Activated CD8-positive, alpha-beta memory T cell treated with anti-CD3 and anti-CD28 coated beads for 36 hours (primary cell): ENCODE results near the gene PDE11A. TPM values are rescaled to one million over a fixed set of nuclear protein-coding genes. Genes with fewer than 3 reads are reported as not detected.

Source experiments
- CTCF ChIA-PET: fragments of 350-600 bp; sonication (Branson Sonifier 250); formaldehyde crosslinking; loops from one replicate; lab custom pipeline; 2021; ENCODE audit warnings: antibody characterized with exemption; lab: Charles Lee
- POLR2A ChIA-PET: fragments of 350-600 bp; sonication (Branson Sonifier 250); formaldehyde crosslinking; loops from one replicate; lab custom pipeline; 2021; ENCODE audit warnings: antibody characterized with exemption; lab: Charles Lee
- total RNA-seq, 2 experiments: library from RNA; stranded (reverse); gene quantifications; one replicate each; pipeline ENCODE4 v1.2.3, GENCODE V29; 2021

The PDE11A gene
- total RNA-seq, 2 experiments from 2014 or later, result not detected

DNA sequence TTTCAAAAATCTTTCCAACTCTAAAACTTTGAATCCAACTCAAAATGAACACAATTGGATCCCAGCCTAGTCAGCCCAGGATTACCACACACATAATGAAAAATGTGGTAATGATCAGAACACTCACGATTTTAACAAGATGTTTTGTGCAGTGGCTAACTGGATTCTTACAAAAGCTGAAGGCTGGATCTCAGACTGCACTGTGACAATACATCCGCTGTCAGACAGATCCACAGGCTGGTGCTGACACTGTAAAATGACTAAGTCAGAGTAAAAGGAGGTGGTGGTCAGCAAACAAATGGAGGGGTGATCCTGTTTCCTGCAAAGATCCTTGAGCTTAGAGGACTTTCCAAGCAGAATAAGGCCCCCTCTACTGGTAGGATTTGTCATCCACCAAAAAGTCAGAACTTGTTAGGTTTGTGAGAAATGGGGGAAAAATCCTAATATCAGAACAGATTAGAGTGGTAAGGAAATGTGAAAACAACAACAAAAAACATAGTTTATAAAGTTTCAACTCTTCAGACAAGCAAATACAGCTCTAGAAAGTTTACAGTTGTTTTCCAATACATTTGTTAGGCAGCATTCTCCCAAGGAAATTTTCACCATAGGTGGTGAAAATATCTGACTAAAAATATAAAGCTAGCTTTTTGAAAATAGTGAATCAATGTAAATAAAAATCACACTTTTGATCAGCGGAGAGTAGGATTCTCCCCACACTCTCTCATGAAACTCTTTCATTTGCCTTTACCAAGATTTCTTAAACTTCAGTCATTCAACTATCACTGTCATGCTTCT, 468.1 kb downstream of the PDE11A start:
- ChIA-PET CTCF (interaction anchor here (1.3 kb wide), 1 partner anchor 29 kb away, joined by 3 read pairs; no protein-coding TSS in a partner anchor), POLR2A (no interaction called here)

DNA sequence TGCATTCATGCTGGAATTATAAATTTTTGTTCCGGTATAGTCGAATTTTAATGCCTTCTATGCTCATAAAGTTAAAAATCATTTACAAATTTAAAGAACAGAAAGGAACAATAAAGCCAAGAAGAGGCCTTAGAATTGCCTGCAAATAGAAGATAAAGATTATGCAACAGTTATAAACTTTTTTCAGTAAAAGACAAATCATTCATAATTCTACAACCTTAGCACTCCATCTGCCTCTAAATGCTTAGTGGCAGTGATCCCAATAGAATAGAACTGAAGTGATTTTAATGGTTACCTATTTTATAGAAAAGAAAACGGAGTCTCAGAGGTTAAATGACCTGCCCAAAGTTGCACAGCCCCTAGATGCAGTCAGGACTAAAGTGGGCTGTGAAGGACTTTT, 468.8 kb downstream of the PDE11A start:
- ChIA-PET CTCF (interaction anchor here (1.3 kb wide), 1 partner anchor 30 kb away, joined by 3 read pairs; no protein-coding TSS in a partner anchor), POLR2A (no interaction called here)

DNA sequence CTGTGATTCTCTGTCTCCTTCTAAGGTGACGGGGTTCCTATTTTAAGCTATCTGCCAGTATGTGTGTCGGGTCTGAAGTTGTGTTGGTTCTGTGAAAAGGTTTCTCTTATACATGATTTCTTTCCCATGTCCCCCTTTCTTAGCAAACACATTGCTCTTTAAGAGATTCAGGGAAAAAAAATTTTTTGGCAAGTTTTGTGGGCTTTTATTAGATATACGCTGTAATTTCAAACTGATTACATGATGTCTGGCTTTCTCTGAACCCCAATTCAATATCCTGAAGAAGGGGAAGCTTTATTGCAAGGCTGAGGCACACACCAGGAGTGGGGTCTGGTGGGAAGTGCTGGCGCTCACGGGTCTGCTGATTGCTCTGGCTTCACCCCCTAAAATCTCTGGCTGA, 469.4 kb downstream of the PDE11A start:
- CTCF ChIA-PET, result no interaction called here
- POLR2A ChIA-PET, result no interaction called here

DNA sequence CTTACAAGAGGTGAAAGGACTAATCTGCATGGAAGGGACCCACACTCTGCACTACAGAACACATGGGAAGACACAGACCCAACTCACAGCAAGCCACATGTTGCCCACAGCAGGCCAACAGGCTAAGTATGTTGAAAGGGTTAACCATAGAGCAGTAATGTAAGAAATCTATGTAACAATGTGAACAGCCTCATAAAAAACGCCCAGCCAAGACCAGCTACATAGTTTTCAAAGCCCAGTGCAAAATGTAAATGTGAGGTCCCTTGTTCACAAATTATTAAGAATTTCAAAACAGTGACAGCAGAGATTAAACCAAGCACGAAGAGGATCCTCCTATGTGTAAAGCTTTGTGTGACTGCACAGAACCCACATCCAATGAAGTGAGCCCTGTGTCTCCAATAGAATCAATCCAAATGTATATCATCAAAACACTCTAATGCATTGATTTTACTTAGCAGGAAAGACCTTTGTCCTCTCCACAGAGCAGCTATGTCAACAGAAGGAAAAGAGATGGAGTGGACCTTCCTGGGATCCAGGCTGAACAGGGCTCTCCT, 469.9 kb downstream of the PDE11A start:
- CTCF ChIA-PET, result no interaction called here

DNA sequence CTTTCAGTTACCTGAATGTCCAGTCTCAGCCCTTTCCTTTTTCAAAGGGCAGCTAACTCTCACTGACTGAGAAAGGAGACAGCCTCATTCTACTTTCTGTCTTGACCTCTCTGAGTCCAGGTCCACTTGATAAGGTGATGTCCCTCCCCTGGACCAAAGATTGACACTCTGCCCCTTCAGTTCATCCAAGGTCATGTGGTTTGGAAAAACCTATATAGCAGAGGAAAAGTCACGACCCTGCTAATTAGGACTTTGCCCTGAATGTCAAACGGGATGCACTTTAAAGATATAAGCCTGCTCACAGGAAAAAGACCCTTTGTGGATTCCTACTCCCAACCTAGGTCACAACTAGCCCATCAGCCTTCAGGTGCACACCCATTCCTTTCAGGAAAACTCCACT, 471.7 kb downstream of the PDE11A start:
- ChIA-PET POLR2A (no interaction called here), CTCF (no interaction called here)

More for the DNA sequence above, 469.9 kb downstream of the PDE11A start:
- POLR2A ChIA-PET, result no interaction called here

DNA sequence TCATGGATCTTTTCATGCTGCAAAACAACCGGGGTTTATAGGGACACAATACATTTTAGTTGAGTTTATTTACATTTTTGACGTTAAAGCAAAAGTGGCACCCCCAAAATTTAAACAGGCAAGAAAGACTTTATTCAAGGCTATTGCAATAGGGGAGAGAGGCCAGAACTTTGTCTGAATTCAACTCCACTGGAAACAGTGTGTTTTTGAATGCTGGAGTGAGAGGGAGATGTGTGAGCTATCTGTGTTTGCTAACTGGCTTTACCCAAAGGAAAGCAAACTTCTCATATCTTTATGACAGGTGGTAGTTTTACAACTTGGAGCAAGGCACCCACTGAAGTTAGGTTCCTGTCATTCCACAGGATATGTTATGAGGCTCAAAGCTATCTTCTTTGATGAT, 472.6 kb downstream of the PDE11A start:
- ChIA-PET CTCF (no interaction called here), POLR2A (no interaction called here)

DNA sequence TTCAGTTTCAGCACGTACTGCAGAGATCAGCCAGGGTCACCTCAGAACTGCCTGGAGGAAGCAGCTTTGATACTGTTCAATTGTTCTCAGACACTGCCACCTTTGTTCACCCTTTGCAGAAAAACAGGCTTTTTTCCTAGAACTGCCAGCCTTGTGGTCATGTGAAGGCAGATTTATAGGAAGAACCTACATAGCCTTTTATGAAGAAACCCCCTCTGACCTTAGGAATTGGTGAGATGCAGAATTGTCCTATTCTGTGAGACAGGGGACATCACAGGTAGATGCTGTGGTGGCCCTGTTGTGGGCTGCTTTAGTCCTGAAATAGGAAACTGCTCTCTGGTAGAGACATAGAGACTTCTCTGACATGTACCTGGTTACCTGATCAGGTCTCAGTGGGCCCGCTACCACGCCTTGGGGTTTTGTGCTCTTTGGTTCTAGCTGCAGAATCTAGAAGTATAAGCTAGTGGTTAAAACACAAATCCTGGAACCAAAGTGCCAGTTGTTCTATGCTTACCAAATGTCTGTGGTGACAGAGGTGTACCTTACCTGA, 473.4 kb downstream of the PDE11A start:
- ChIA-PET CTCF (no interaction called here), POLR2A (no interaction called here)

DNA sequence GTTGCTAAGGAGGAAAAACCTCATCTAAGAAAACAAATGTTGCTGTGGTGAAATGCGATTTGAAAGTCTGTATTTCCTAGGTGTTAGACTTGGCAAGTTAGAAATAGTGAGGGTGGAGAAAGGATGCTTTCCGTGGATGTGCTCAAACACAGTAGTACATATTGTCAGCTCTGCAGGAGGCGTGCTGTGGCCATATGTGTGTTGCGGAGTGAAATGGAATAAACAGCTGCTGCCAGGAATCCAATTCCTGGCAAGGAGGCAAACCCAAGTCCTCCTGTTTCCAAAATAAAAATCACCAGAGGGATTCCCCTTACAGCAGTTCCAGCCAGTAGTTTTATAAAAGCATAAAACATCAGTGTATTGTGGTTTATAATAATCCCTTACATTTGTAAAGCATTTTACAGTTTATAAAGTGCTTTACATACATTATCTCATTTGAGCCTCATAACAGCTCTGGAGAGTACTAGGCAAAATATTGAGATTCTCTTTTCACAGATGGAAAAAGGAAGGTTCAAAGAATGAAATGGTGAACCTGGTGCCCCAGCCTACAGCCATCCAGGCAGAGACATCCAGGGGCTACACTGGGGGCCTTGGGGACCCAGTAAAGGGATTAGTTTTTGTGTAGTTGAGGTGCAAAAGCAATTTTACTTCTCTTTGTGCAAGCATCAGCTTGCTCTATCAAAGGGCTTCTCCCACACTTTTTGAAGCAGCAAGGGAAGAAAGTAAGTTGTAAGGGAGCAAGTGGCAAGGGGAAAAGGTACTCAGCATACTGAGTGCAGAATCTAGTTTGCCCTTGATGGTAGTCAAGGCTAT, 474.0 kb downstream of the PDE11A start:
- ChIA-PET CTCF (no interaction called here), POLR2A (no interaction called here)

DNA sequence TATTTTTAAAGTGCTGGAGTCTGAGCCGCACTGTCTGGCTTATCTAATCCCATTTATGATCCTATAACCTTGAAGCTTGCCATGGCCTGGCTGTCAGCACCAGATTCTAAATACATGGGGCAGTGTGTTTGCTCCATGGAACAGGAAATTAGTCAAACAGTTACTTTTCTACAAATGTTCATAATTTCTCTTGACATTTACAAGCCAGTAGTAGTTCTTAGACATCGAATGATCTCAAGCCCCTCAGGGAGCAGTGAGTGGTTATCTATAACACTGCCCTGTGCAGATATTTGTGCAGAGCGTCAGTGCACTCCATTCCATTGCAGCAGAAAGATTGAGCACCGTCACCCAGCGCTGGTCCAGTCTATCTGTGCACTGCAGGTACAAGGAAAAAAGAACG, 474.8 kb downstream of the PDE11A start:
- POLR2A ChIA-PET, result no interaction called here

DNA sequence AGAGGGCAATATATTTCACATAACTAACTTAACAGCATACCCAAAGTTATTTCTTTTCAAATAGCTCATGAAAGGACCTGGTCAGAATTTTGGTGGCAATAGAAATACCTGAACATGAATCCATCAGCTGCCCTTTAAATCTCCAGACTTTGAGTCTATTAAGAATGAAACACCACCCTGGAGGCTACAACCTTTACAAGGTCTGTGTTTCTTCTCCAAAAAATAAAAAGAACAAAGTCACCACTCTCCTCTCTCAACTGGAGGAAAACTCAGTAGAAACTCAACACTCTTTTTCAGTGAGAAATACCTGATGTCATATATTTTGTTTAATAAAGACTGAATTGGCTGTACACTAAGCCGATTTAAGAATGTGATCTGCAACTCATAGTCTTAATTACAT, 475.7 kb downstream of the PDE11A start:
- POLR2A ChIA-PET, result no interaction called here
- CTCF ChIA-PET, result no interaction called here

More for the DNA sequence above, 474.8 kb downstream of the PDE11A start:
- CTCF ChIA-PET, result no interaction called here

DNA sequence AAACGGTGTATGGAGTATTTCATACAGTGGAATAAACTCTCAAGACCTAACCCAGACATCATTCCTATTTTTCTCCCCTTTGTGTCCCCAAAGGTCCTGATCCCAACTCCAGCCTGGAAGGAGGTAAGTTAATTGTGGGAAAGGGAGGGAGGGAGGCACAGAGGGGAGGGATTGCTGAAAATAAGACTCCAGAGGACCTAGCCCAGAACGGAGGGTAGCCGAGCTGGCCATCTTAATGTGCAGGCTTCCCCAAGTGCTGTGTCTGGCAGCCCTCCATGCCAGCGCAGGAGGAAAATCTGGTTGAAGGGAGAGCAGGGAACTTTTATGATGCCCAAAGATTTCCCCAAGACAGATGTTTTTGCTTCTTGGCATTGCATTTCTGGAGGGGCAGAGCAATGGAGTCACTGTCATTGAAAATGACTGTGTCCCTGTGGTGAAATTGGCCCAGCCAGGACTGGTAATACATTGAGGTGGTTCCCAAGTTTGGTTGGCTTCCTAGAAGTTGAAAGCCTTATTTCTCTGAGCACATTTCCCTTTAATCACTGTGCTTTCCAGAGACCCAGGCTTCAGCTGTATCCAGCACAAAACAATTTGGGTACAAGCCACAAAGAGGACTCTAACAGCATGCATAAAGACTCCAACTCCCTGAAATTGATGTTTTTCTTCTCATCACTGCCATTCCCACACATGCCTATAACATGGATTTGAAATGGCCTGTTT, 477.3 kb downstream of the PDE11A start:
- ChIA-PET POLR2A (no interaction called here), CTCF (no interaction called here)

DNA sequence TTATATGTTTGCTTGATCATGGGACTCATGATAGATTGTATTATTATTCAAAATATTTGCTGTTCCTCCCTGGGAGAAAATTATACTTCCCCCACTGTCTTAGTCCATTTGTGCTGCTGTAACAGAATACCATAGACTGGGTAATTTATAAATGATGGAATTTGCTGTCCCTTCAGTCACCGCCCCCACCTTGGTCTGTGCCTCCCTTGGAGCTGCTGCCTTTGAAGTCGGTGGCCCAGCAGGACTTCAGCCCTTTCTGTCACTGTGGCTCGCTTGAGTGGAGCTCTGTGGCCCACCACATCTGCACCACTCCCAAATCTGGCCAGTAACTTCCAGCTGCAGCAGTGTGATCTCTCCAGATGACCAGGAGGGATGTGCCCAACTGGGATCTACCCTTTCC, 479.2 kb downstream of the PDE11A start:
- ChIA-PET POLR2A (no interaction called here), CTCF (no interaction called here)

DNA sequence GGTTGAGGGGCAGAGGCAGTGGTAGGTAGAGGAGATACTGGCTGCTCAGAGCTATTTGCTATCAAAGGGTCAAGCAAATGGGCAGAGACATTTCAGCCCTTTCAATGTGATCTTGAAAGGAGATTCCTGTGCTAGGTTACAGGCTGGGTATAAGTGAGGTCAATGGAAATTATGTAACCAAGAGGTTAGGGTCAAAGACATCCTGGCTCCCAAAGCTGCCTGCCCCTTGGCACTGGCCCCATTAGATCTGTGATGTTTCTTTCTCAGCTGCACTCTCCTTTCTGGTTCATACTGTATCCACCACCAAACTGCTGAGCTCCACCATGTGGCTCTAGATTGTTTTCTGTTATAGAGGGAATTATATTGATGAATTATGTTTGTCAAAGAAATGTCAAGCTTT, 479.6 kb downstream of the PDE11A start:
- ChIA-PET CTCF (no interaction called here), POLR2A (no interaction called here)

DNA sequence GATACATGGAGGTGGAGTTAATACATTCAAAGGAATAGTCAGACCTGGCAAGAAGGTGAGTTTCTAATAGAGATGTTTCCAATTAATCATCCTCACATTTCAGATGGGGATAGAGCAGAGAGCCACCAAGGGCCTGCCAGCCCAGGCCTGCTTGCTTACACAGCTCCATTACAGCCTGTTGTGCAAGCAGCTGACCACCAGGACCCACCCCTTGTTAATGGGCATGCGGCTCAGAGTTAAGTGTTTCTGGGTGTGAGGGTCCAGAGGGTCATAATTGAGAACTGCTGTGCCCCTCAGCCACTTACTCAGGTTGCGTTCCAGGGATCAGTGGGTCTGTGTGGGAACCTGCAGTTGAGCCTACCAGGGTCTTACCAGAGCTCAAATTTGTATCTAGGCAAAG, 480.2 kb downstream of the PDE11A start:
- CTCF ChIA-PET, result no interaction called here
- POLR2A ChIA-PET, result no interaction called here

DNA sequence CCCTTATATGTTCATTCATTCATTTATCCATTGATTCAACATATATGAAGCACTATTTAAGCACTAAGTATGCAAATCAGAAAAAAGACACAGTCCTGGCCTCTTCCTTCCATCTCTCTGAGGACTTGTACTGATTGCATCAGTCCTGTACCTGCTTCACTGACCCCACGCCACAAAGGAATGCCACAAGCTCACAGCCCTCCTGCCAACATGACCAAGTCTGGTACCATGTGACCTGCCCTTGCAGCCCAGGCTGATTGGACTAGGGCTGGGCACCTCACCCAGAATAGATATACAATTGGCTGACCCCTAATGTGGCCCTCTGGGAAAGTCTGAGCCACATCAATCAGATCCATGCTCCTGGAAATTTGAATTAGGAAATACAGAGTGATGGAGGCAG, 483.4 kb downstream of the PDE11A start:
- ChIA-PET POLR2A (no interaction called here), CTCF (interaction anchor here (0.6 kb wide), 1 partner anchor 699 kb away, joined by 3 read pairs; no protein-coding TSS in a partner anchor)

DNA sequence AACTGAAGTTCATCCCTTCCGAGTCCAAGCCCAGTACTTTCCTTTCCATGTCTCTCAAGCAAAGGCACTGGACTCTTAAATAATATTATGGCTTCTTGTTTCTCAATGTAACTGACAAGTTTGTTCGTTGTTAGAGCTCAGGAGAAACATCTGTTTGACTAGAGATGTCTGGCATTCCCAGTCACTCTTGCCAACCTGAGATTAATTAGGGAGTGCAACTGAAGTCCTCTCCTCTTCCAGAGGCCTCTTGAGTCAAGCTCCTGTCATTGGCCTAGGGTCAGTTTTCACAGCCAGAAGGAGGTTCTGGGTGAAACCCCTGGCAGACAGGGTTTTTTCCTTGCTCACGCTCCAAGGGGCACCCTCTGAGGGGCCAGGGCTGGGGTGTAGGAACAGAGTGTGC, 483.9 kb downstream of the PDE11A start:
- CTCF ChIA-PET, result interaction anchor here (0.6 kb wide), 1 partner anchor 700 kb away, joined by 3 read pairs; no protein-coding TSS in a partner anchor
- POLR2A ChIA-PET, result no interaction called here

DNA sequence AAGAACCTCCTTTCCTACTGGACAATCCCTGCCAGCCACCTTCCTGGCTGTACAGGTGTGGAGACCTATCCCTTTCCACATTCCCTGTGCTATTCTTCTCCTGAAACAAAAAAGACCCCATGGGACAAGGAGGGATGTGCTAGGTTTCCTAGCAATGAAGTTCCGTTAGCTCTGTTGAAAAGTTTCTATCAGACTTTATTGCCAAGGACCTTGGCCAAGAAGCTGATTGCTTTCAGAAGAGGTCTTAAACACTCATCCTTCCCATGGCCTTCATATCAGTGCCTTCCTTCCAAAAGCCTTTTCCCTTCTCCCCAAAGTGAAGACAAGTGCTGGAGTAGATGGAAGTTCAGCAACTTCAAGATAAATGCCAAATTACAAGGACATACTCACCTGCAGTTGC, 485.2 kb downstream of the PDE11A start:
- POLR2A ChIA-PET, result no interaction called here
- CTCF ChIA-PET, result no interaction called here

DNA sequence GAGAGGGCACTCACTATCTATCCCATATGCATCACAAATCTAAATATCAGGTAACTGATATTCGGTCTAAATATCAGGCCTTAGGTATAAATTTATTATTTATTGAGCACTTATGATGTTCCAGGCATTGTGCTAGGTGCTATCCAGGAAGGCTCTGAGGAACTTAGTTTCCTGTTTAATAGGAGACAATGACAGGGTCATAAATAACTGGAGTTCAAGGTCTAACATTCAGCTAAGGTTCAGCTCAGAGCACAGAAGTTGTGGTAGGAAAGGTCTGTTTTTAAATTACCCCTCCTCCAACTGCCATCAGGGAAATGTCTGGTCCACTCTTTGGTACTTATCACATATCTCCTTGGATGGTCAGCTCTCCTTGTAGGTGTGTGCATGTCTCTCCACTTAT, 486.4 kb downstream of the PDE11A start:
- CTCF ChIA-PET, result no interaction called here
- POLR2A ChIA-PET, result no interaction called here

DNA sequence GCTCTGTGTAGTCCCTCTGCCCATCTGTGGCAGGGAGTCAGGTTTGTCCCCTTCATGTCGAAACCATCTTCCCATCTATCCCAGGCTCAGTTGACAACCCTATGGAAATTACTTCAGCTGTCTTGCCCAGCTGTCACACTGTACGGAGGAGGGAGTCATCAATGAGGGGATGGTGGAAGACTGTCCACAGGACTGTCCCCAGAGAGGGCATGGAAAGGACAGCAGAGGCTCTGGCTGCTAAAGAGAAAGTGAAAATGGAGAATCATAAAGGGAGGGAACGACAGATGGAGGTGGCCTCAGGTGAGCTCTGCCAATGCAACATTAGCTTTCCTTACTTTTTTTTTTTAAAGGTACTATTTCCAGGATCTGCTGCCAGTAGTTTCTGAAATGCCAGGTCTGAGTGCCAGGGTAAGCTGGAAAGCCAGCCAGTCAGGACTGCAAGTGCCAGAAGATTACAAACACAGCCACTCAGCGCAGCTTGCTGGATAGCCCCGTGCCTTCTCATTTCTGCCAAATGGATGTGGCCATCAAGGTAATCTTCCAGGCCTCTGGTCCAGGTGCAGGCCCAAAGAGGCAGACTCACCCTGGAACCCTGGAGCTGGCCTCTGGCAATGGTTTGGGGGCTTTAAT, 487.2 kb downstream of the PDE11A start:
- CTCF ChIA-PET, result no interaction called here
- POLR2A ChIA-PET, result no interaction called here
